Breast epithelium (tissue), 3 donors: ENCODE measurements around the gene DYRK1A.

Source experiments
- POLR2A ChIP-seq: fragments of 450-650 bp; IDR thresholded peaks from one replicate; pipeline ENCODE4 v1.6.1; 2016; ENCODE audit warnings: antibody characterized with exemption, mild to moderate bottlenecking, moderate library complexity
- POLR2AphosphoS5 ChIP-seq, 3 donors: sonication (generic); formaldehyde crosslinking; IDR thresholded peaks; one replicate each; pipeline ENCODE4 v1.6.1; 2017; ENCODE audit warnings: antibody characterized with exemption in 3 of 3
- TF ChIP-seq, protein P1 (sequence below), 3 donors: fragments of 450-650 bp; IDR thresholded peaks; one replicate each; pipeline ENCODE4 v1.5.1; 2016 to 2017; ENCODE audit warnings: antibody characterized with exemption in 3 of 3, mild to moderate bottlenecking in 3 of 3, moderate library complexity in 3 of 3

DNA sequence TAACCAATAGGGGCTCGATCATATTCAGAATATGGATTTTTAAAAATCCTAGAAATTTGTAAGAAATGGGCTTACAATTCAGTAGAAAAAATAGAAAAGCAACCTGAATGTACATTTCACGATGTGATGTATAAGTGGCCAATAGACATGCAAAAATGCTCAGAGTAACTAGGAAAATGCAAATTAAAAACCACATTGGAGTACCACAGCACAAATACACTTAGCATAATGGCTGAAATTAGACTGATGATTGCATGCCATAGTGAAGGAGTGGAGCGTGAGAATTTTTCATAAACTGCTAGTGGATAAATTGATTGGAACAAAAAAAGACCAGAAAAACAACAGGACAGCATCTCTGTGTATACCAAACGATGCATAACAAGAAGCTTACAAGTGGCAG is 102.3 kb downstream of the DYRK1A start:
- TF ChIP-seq, protein P1, sequence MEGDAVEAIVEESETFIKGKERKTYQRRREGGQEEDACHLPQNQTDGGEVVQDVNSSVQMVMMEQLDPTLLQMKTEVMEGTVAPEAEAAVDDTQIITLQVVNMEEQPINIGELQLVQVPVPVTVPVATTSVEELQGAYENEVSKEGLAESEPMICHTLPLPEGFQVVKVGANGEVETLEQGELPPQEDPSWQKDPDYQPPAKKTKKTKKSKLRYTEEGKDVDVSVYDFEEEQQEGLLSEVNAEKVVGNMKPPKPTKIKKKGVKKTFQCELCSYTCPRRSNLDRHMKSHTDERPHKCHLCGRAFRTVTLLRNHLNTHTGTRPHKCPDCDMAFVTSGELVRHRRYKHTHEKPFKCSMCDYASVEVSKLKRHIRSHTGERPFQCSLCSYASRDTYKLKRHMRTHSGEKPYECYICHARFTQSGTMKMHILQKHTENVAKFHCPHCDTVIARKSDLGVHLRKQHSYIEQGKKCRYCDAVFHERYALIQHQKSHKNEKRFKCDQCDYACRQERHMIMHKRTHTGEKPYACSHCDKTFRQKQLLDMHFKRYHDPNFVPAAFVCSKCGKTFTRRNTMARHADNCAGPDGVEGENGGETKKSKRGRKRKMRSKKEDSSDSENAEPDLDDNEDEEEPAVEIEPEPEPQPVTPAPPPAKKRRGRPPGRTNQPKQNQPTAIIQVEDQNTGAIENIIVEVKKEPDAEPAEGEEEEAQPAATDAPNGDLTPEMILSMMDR (IDR thresholded peaks at IDR 0.05) = no peak
- TF ChIP-seq POLR2A (no peak), POLR2AphosphoS5 (IDR thresholded peaks at IDR 0.05) (no peak)
